ENCODE measurements around the gene FAM72A.

DNA sequence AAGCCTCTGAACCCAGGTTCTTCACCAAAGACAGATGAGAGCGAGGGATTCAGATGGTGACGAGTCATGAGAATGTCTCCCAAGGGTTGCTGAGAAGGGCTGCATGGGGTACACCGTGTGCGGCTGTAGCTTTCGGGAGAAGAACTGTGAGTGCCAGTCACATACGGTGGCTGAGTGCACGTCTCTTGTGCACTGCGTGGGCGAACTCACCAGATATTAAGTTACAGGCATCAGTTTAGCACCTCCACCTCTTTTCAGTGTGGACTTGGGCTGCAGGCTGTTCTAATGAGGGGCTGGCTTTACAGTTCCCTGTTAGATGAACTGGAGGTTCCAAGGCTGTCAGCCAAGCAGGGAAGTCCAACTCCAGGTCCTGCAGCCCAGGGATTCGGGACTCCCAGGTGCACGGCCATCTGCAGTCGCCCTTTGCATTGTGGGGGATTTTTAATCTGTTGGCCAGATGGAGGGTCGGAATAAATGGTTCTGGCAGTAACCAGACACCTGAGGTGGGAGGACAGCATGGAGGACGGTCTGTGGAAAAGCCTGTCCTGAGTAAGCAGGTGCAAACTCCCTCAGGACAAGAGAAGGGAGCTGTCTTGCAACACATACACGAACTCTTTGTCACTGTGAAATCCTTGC lies 59.0 kb downstream of the FAM72A start:
- TF ChIP-seq POLR2A (IDR thresholded peaks at IDR 0.05; ENCODE audit: low read depth, low read length), result no peak
- TF ChIP-seq POLR2AphosphoS5 (IDR thresholded peaks at IDR 0.05; ENCODE audit: low read depth, low read length), result no peak
- no peak for TF ChIP-seq TAF1 (IDR thresholded peaks at IDR 0.05; ENCODE audit: borderline replicate concordance, low read depth, low read length)
